GM12878 (cell line): ENCODE results near the gene DNA2. TPM values are rescaled to one million over a fixed set of nuclear protein-coding genes. Genes with fewer than 3 reads are reported as not detected.

Experiments
- ATAC-seq: fragments of 200-7000 bp; cut with Tn5 transposase; 3 replicates; pipeline ENCODE4 v1.9.1; 2020; ENCODE audit warnings: mild to moderate bottlenecking, moderate library complexity
- BruUV-seq: library from RNA; stranded (reverse); fragments of 400-500 nt; replicated peaks from 2 replicates; lab custom pipeline; 2021; lab: Mats Ljungman, UMichigan
- CTCF ChIA-PET: fragments of 300-600 bp; sonication (Branson Sonifier 250); formaldehyde crosslinking; extraction: SDS; loops from one replicate; lab custom pipeline; 2021; ENCODE audit warnings: inconsistent platforms; lab: Yijun Ruan, JAX
- POLR2A ChIA-PET: fragments of 350-600 bp; formaldehyde crosslinking; extraction: SDS; loops from one replicate; lab custom pipeline; 2021; ENCODE audit warnings: inconsistent platforms; lab: Charles Lee
- RAD21 ChIA-PET: fragments of 300-600 bp; sonication (Branson Sonifier 250); formaldehyde crosslinking; loops from one replicate; lab custom pipeline; 2023; ENCODE audit warnings: antibody characterized with exemption; ENCODE audit not compliant: unreplicated experiment; lab: Charles Lee
- SMC1A ChIA-PET: fragments of 300-600 bp; sonication (Branson Sonifier 250); formaldehyde crosslinking; loops from one replicate; lab custom pipeline; 2023; ENCODE audit not compliant: unreplicated experiment, uncharacterized antibody; lab: Charles Lee
- DNase-seq: peaks from one replicate; pipeline ENCODE4 v3.0.0-alpha.2; 2011; ENCODE audit warnings: low read depth, low spot score
- FAIRE-seq: peaks from 3 replicates; lab custom pipeline; 2011; peaks lifted over from hg19 to GRCh38; lab: Jason Lieb, UNC
- H2AFZ ChIP-seq: 2 replicates; pipeline ENCODE4 v1.6.0; 2011; ENCODE audit warnings: low read depth, low read length, control low read depth; ENCODE audit not compliant: control insufficient read depth
- H3K27ac ChIP-seq: 2 replicates; pipeline ENCODE4 v1.5.1; 2011; ENCODE audit warnings: control low read depth; ENCODE audit not compliant: control insufficient read depth, insufficient read depth
- H3K27me3 ChIP-seq, 2 experiments: replicated peaks in 1 of 2; 2 replicates each; pipeline versions ENCODE4 v1.6.0 to v1.6.1; 2011; ENCODE audit warnings: low read length in 1 of 2; ENCODE audit not compliant: control insufficient read depth in 2 of 2, insufficient read depth in 2 of 2
- H3K36me3 ChIP-seq, 2 experiments: 2 replicates each; pipeline ENCODE4 v1.5.1; 2011; ENCODE audit warnings: low read length in 1 of 2; ENCODE audit not compliant: control insufficient read depth in 2 of 2, insufficient read depth in 2 of 2
- H3K4me1 ChIP-seq: 2 replicates; pipeline ENCODE4 v1.6.1; 2011; ENCODE audit warnings: mild to moderate bottlenecking, low read length, moderate library complexity, mixed read lengths; ENCODE audit not compliant: control insufficient read depth, insufficient read depth
- H3K4me2 ChIP-seq: 2 replicates; pipeline ENCODE4 v1.6.0; 2011; ENCODE audit warnings: control low read depth; ENCODE audit not compliant: control insufficient read depth, insufficient read depth
- H3K4me3 ChIP-seq: fragments of 200-600 bp; sonication (generic); 2 replicates; pipeline ENCODE4 v1.5.1; 2016
- H3K79me2 ChIP-seq: 2 replicates; pipeline ENCODE4 v1.6.0; 2011; ENCODE audit warnings: low read length; ENCODE audit not compliant: control insufficient read depth, insufficient read depth
- H3K9ac ChIP-seq: 2 replicates; pipeline ENCODE4 v1.8.0; 2011; ENCODE audit warnings: low read length, control low read depth, mixed read lengths; ENCODE audit not compliant: control insufficient read depth, insufficient read depth
- H3K9me3 ChIP-seq: replicated peaks from 3 replicates; pipeline ENCODE4 v1.5.1; 2011; ENCODE audit warnings: mild to moderate bottlenecking, low read length; ENCODE audit not compliant: control insufficient read depth, insufficient read depth
- H4K20me1 ChIP-seq: 2 replicates; pipeline ENCODE4 v1.6.0; 2011; ENCODE audit not compliant: control insufficient read depth, insufficient read depth
- BRCA1 ChIP-seq: IDR thresholded peaks from 2 replicates; pipeline ENCODE4 v1.6.1; 2011; ENCODE audit warnings: low read depth, low read length, improper control_type of control experiment
- CBFB ChIP-seq: IDR thresholded peaks from 2 replicates; pipeline ENCODE4 v1.6.1; 2016; ENCODE audit warnings: antibody characterized with exemption, low read depth
- EP300 ChIP-seq, 2 experiments: fragments of 150-350 bp in 1 of 2; IDR thresholded peaks; 2 replicates each; pipeline ENCODE4 v1.6.1; 2011 to 2012; ENCODE audit warnings: low read depth in 2 of 2, low read length in 2 of 2, borderline replicate concordance in 1 of 2, improper control_type of control experiment in 1 of 2, inconsistent platforms in 1 of 2; ENCODE audit not compliant: control insufficient read depth in 1 of 2
- HSF1 ChIP-seq: fragments of 150-350 bp; IDR thresholded peaks from 2 replicates; pipeline ENCODE4 v1.6.1; 2014; ENCODE audit warnings: mild to moderate bottlenecking, low read depth, low read length
- JUNB ChIP-seq: IDR thresholded peaks from 2 replicates; pipeline ENCODE4 v1.6.1; 2016; ENCODE audit warnings: antibody characterized with exemption, mild to moderate bottlenecking
- MEF2B ChIP-seq: fragments of 450-650 bp; IDR thresholded peaks from 2 replicates; pipeline ENCODE4 v1.6.1; 2018; ENCODE audit warnings: mild to moderate bottlenecking, moderate library complexity; ENCODE audit not compliant: partially characterized antibody, poor library complexity, severe bottlenecking
- SKIL ChIP-seq: fragments of 450-650 bp; IDR thresholded peaks from 2 replicates; pipeline ENCODE4 v1.6.1; 2017; ENCODE audit warnings: mild to moderate bottlenecking, low read depth, inconsistent platforms; ENCODE audit not compliant: poor library complexity, severe bottlenecking
- SMC3 ChIP-seq: IDR thresholded peaks from 2 replicates; pipeline ENCODE4 v1.6.1; 2011; ENCODE audit warnings: low read length, improper control_type of control experiment, borderline replicate concordance
- WGBS: methylation state at CpG from one replicate; pipeline ENCODE4 v1.1.6; 2016; ENCODE audit warnings: low lambda C conversion rate; ENCODE audit not compliant: insufficient replicate concordance, insufficient coverage; ENCODE audit errors: missing lambda C conversion rate; 5-methylcytosine and 5-hydroxymethylcytosine counted together
- in situ Hi-C: fragments of 300-500 bp; cut with MboI; formaldehyde crosslinking; loops from 9 replicates; pipeline ENCODE4 v1.14.3; 2018; ENCODE audit warnings: mixed read lengths
- intact Hi-C: fragments of 100-400 bp; cut with micrococcal nuclease; formaldehyde crosslinking; loops from one replicate; pipeline ENCODE4 v1.14.2; 2022; ENCODE audit not compliant: unreplicated experiment
- polyA plus RNA-seq, 11 experiments: library from polyadenylated mRNA; depleted of rRNA in 4 of 11; unstranded in 6 of 11; stranded (reverse) in 5 of 11; fragments of >200 nt; fragmentation: Nextera tagmentation in 4 of 11; fragmentation: Illumina TruSeq in 1 of 11; extraction: Ambion mirVana in 4 of 11; extraction: Trizol in 1 of 11; gene quantifications; 1 replicate in 1 of 11; 2 replicates in 10 of 11; pipeline versions ENCODE4 v1.2.1 to v1.2.3, GENCODE V29; 2011 to 2016; ENCODE audit warnings: inconsistent platforms in 2 of 11, missing spikeins in 2 of 11, low read depth in 1 of 11
- total RNA-seq, 4 experiments: library from RNA; depleted of rRNA in 3 of 4; stranded (reverse); fragments of >200 nt in 3 of 4; fragmentation: Illumina TruSeq in 1 of 4; extraction: Trizol in 1 of 4; gene quantifications; 2 replicates each; pipeline versions ENCODE4 v1.2.1 to v1.2.3, GENCODE V29; 2013 to 2021

DNA2 gene
- total and polyA plus RNA-seq, 10 of the 15 experiments (the other 5 are each of a cell fraction or from before 2014, with no cell fraction given): 17.7 to 41.8 (median 28.4) TPM

DNA sequence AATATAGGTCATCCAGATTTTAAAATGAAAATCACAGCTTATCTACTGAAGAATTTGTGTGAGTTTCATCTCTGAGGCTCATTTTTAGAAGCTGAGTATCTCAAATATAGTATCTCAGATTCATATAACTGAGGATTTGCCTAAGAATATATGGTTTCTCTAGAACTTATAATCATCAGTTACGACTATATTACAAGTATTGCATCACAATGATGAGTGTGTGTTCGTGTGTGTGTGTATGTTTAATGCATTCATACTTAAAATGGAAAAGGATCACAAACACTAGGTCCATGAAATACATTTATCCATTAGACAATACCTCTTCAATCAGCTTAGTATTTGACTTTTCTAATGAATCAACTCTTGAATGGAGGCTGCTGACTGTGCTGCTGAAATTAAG, 86.0 kb downstream of the DNA2 start:
- RAD21 ChIA-PET: interaction anchor here (1.3 kb wide), 1 partner anchor 173 kb away, joined by 3 read pairs; no protein-coding TSS in a partner anchor
- TF ChIP-seq SMC3 (no peak), MEF2B (no peak), HSF1 (no peak), BRCA1 (no peak)
- TF ChIP-seq, all 136 proteins: peak for 0
- Histone ChIP-seq H3K9me3 (no peaks in the 10 kb centered on the region), H3K4me3 (no peak overlapping the region), H3K4me1 (no peaks in the 10 kb centered on the region), H3K36me3 (peaks cover 0 to 4% of the 10 kb centered on the region in 2 experiments; a peak in 1 of 4 replicates), H3K9ac (no peak overlapping the region), H3K4me2 (no peak overlapping the region), H2AFZ (no peak overlapping the region), H3K79me2 (no peaks in the 10 kb centered on the region), H3K27me3 (no peaks in the 10 kb centered on the region), H3K27ac (no peak overlapping the region), H4K20me1 (no peaks in the 10 kb centered on the region)
- ATAC-seq (no peak), DNase-seq (no peak), FAIRE-seq (no peak)
- in situ Hi-C loops: no loop called here
- ChIA-PET CTCF (interaction anchor here (1.3 kb wide), 1 partner anchor 21 kb away, joined by 4 read pairs; the partner anchor contains the start of gene RUFY2), POLR2A (interaction anchor here (0.5 kb wide), 1 partner anchor 23 kb away, joined by 3 read pairs; no protein-coding TSS in a partner anchor), SMC1A (interaction anchor here (0.7 to 0.9 kb wide), 2 partner anchors 8 to 464 kb away, joined by 3 to 4 read pairs; no protein-coding TSS in a partner anchor)
- 62% methylated on average over 2 of the region's 2 CpGs for WGBS
- intact Hi-C loops: no loop called here
- no TSS peak for BruUV-seq

- no peak for FAIRE-seq
- intact Hi-C loops (no loop called here), in situ Hi-C loops (no loop called here)
- SMC1A ChIA-PET: no interaction called here
- no peak for ATAC-seq
- no peak overlapping the region for H3K27ac ChIP-seq
- no peak overlapping the region for H3K4me2 ChIP-seq
- DNase-seq: no peak
- H3K9ac ChIP-seq: no peak overlapping the region
- H2AFZ ChIP-seq: no peak overlapping the region
- peaks cover 14% of the 10 kb centered on the region for H3K9me3 ChIP-seq
- CTCF ChIA-PET: no interaction called here
- no peaks in the 10 kb centered on the region for H3K4me1 ChIP-seq
- H3K79me2 ChIP-seq: no peaks in the 10 kb centered on the region
- no peaks in the 10 kb centered on the region for H3K27me3 ChIP-seq
- RAD21 ChIA-PET: no interaction called here
- no TSS peak for BruUV-seq
- no peaks in the 10 kb centered on the region for H4K20me1 ChIP-seq
- no peak overlapping the region for H3K4me3 ChIP-seq
- H3K36me3 ChIP-seq: peaks cover 0 to 9% of the 10 kb centered on the region in 2 experiments; a peak in 2 of 4 replicates
- no peak for TF ChIP-seq CBFB
- TF ChIP-seq SKIL: no peak
- TF ChIP-seq EP300 (IDR thresholded peaks at IDR 0.05; ENCODE audit: borderline replicate concordance in 1 of 2, control insufficient read depth in 1 of 2, low read depth in 2 of 2, low read length in 2 of 2): no peak
- TF ChIP-seq HSF1: no peak
- TF ChIP-seq JUNB: no peak
- WGBS: 100% methylated on average over 1 of the region's 1 CpG
- POLR2A ChIA-PET: no interaction called here
Measured at GRCh38 chr10:68371604-68372003, 100.2 kb downstream of the DNA2 start.
